ENCODE results near the gene SAPCD2.

SAPCD2 gene

DNA sequence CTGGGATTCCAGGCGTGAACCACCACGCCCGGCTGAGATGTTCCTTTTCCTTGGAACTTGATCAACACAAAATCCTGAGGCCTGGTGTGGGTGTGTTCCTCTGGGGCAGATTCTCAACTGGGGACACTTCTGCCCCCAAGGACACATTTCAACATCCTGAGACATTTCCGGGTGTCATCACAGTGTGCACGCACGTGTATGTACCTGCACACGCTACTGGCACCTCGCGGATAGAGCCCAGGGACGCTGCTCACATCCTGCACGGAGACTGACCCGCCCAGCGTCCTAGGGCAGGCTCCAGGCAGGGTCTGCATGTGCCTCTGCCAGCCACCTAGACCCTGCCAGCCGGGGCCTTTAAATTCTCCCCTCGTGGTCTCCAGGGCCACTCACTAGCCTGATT, 8.0 kb downstream of the SAPCD2 start:
- no peak for DNase-seq (ENCODE audit: low read depth, low spot score)
- WGBS (ENCODE audit: insufficient coverage, insufficient read length) = no CpG with 5 or more reads among the region's 15 CpGs
- peaks cover 6% of the 10 kb centered on the region; the same call in 1 of the 2 replicates for H3K36me3 ChIP-seq (ENCODE audit: control insufficient read depth, insufficient read depth, low read length)
- no peak overlapping the region for H3K27ac ChIP-seq (ENCODE audit: low read length)
- no peak overlapping the region for H3K4me3 ChIP-seq (ENCODE audit: low read length)
- no peaks in the 10 kb centered on the region for H3K9me3 ChIP-seq (ENCODE audit: control insufficient read depth, insufficient read depth, low read length)
- H3K4me1 ChIP-seq (ENCODE audit: control insufficient read depth, insufficient read depth, low read length) = peaks cover 2% of the 10 kb centered on the region; the same call in 1 of the 2 replicates
- no peaks in the 10 kb centered on the region for H3K27me3 ChIP-seq (ENCODE audit: control insufficient read depth, insufficient read depth, low read length)

DNA sequence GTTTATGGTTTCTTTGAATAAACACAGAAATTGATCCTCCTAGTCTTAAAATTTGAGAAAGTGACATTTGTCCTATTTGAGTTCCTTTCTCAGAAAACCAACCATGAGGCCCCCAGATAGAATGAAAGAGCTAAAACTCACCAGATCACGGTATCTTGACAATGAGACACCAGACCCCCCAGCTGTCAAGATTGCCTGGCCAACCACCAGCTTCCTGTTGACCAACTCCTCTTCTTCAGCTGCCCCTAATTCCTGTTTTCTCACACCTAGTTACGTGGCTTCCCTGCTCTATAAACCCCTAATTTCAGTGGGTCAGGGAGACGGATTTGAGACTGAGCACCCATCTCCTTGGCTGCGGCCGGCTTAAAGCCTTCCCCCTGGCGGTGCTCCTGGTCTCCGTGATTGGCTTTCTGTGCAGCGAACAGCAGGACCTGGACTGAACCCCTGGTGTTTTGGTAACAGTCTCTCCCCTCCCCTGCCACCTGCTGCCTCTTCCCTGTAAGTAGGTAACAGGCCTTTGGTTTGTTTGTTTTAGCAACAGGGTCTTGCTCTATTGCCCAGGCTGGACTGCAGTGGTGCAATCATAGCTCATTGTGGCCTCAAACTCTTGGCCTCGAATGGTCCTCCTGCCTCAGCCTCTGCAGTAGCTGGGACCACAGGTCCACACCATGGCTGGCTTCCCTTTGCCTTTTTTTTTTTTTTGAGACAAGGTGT, 11.7 kb downstream of the SAPCD2 start:
- no peak overlapping the region for H3K4me3 ChIP-seq (ENCODE audit: low read length)
- no peaks in the 10 kb centered on the region for H3K9me3 ChIP-seq (ENCODE audit: control insufficient read depth, insufficient read depth, low read length)
- no peaks in the 10 kb centered on the region; the same call in 1 of the 2 replicates for H3K27me3 ChIP-seq (ENCODE audit: control insufficient read depth, insufficient read depth, low read length)
- WGBS (ENCODE audit: insufficient coverage, insufficient read length) = no CpG with 5 or more reads among the region's 9 CpGs
- H3K36me3 ChIP-seq (ENCODE audit: control insufficient read depth, insufficient read depth, low read length) = no peaks in the 10 kb centered on the region
- peaks cover 2% of the 10 kb centered on the region; the same call in 1 of the 2 replicates for H3K4me1 ChIP-seq (ENCODE audit: control insufficient read depth, insufficient read depth, low read length)
- DNase-seq (ENCODE audit: low read depth, low spot score) = no peak
- H3K27ac ChIP-seq (ENCODE audit: low read length) = no peak overlapping the region

DNA sequence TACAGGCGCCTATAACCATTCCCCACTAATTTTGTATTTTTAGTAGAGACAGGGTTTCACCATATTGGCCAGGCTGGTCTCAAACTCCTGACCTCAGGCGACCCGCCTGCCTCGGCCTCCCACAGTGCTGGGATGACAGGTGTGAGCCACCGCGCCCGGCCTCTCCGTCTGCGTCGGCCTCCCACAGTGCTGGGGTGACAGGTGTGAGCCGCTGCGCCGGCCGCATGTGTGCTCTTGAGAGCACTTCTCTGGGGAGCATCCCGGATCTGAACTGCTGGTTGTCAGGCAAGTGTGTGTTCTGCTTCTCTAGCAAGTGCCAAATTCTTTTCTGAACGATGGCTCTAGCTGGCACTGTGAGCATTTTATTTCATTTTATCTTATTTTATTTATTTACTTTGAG, 12.8 kb downstream of the SAPCD2 start:
- H3K4me1 ChIP-seq (ENCODE audit: control insufficient read depth, insufficient read depth, low read length) = peaks cover 2% of the 10 kb centered on the region; the same call in 1 of the 2 replicates
- H3K27me3 ChIP-seq (ENCODE audit: control insufficient read depth, insufficient read depth, low read length) = no peaks in the 10 kb centered on the region; the same call in 1 of the 2 replicates
- H3K4me3 ChIP-seq (ENCODE audit: low read length) = no peak overlapping the region
- no peak overlapping the region for H3K27ac ChIP-seq (ENCODE audit: low read length)
- no peak for DNase-seq (ENCODE audit: low read depth, low spot score)
- WGBS (ENCODE audit: insufficient coverage, insufficient read length) = no CpG with 5 or more reads among the region's 16 CpGs
- H3K9me3 ChIP-seq (ENCODE audit: control insufficient read depth, insufficient read depth, low read length) = no peaks in the 10 kb centered on the region
- no peaks in the 10 kb centered on the region for H3K36me3 ChIP-seq (ENCODE audit: control insufficient read depth, insufficient read depth, low read length)

DNA sequence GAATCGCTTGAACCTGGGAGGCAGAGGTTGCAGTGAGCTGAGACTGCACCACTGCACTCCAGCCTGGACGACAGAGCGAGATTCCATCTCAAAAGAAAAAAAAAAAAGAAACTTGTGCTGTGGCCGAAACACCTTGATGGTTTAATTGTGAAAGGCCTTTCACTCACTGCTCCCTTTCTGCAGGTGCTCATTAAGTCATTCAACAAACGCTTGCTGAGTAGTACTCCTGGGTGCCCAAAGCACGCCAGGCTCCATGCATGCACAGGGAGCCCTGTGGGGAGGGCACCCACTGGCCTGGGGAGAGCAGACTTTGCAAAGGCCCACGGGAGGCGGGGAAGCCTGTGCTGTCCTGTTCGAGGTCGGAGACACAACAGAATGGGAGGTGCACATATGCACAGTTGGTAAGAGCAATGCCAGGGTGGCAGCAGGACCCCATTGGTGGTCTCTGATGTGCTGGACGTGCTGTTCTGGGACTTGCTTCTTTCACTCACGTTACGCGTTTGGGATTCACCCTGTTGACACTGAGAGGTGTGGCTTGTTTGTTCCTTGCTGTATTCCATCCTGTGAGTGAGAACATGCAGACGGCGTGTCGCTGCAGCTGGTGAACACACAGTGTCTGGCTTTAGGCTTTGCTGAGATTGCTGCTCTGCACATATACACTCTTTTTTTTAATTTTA, 13.5 kb downstream of the SAPCD2 start:
- no peaks in the 10 kb centered on the region for H3K36me3 ChIP-seq (ENCODE audit: control insufficient read depth, insufficient read depth, low read length)
- H3K4me3 ChIP-seq (ENCODE audit: low read length) = no peak overlapping the region
- no peak for DNase-seq (ENCODE audit: low read depth, low spot score)
- H3K27ac ChIP-seq (ENCODE audit: low read length) = no peak overlapping the region
- no peaks in the 10 kb centered on the region for H3K9me3 ChIP-seq (ENCODE audit: control insufficient read depth, insufficient read depth, low read length)
- H3K4me1 ChIP-seq (ENCODE audit: control insufficient read depth, insufficient read depth, low read length) = peaks cover 2% of the 10 kb centered on the region; the same call in 1 of the 2 replicates
- WGBS (ENCODE audit: insufficient coverage, insufficient read length) = no CpG with 5 or more reads among the region's 17 CpGs
- no peaks in the 10 kb centered on the region; the same call in 1 of the 2 replicates for H3K27me3 ChIP-seq (ENCODE audit: control insufficient read depth, insufficient read depth, low read length)

DNA sequence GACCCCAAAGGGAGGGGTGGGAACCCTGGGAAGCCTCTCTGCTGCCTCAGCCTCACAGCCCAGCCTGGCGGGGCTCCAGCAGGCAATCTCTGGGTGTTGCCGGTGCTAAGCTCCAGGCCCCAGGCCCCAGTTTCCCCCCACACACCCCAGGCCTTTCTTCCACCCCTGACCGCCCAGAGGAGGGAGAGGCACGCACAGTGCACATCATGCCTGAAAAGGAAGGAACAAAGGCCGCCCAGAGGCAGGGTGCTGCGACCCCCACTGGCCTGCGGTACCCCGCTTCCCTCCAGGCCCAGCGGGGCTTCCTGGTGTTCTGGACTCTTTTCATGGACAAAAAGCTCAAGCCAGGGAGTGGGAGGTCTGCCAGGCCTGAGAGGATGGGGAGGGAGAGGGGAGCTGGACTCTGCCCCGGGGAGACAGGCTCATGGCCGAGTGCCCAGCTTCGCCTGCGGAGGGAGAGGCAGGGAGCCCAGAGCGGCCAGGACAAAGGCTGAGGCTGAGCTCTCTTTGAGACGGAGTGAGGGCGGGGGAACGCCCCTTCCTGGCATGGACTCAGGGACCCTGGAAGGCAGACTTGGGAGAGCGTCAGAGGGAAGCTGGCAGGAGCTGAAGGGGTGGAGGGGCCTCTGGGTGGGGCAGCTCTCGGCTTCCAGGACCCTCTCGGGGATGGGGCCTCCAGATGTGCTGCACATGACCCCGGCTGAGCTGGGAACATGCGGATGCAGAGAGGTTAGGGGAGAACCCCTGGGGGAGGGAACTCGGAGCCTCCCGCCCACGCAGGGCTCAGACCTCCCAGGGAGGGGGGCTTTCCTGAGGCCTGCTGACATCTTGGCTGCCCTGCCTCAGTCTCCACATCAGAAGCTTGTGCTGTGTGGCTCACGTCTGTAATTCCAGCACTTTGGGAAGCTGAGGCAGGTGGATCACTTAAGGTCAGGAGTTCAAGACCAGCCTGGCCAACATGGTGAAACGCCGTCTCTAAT, 14.7 kb downstream of the SAPCD2 start:
- H3K27me3 ChIP-seq (ENCODE audit: control insufficient read depth, insufficient read depth, low read length) = no peaks in the 10 kb centered on the region; the same call in 1 of the 2 replicates

DNA sequence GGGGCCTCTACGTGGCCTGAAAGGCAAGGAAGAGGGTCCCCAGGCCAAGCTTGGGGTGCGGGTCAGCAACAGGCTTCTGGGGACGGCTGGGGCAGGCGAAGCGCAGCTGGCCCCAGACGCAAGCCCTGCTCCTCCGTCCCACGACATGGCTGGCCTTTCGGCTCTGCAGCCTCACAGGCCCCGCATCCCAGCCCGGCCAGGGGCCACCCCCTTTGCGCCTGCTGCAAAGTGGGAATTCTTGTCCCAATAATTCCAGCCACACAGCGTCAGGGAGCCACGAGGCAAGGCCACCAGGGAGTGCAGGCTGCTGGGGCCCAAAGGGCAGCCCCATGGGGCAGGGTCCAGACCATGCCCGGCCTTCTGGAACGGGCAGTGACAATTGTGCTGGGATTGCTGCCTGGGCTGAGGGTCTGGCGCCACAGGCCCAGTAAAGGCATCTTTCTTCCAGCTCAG, 15.4 kb downstream of the SAPCD2 start:
- H3K36me3 ChIP-seq (ENCODE audit: control insufficient read depth, insufficient read depth, low read length) = no peaks in the 10 kb centered on the region
- DNase-seq (ENCODE audit: low read depth, low spot score) = no peak
- H3K27ac ChIP-seq (ENCODE audit: low read length) = no peak overlapping the region
- no peaks in the 10 kb centered on the region for H3K9me3 ChIP-seq (ENCODE audit: control insufficient read depth, insufficient read depth, low read length)
- peaks cover under 1% of the 10 kb centered on the region; the same call in 1 of the 2 replicates for H3K27me3 ChIP-seq (ENCODE audit: control insufficient read depth, insufficient read depth, low read length)
- WGBS (ENCODE audit: insufficient coverage, insufficient read length) = no CpG with 5 or more reads among the region's 17 CpGs
- no peak overlapping the region for H3K4me3 ChIP-seq (ENCODE audit: low read length)
- peaks cover 2% of the 10 kb centered on the region; the same call in 1 of the 2 replicates for H3K4me1 ChIP-seq (ENCODE audit: control insufficient read depth, insufficient read depth, low read length)

More for the DNA sequence above, 14.7 kb downstream of the SAPCD2 start:
- no peak overlapping the region for H3K27ac ChIP-seq (ENCODE audit: low read length)
- no peaks in the 10 kb centered on the region for H3K9me3 ChIP-seq (ENCODE audit: control insufficient read depth, insufficient read depth, low read length)
- WGBS (ENCODE audit: insufficient coverage, insufficient read length) = no CpG with 5 or more reads among the region's 28 CpGs
- H3K36me3 ChIP-seq (ENCODE audit: control insufficient read depth, insufficient read depth, low read length) = no peaks in the 10 kb centered on the region
- DNase-seq (ENCODE audit: low read depth, low spot score) = no peak
- no peak overlapping the region for H3K4me3 ChIP-seq (ENCODE audit: low read length)
- H3K4me1 ChIP-seq (ENCODE audit: control insufficient read depth, insufficient read depth, low read length) = peaks cover 2% of the 10 kb centered on the region; the same call in 1 of the 2 replicates

DNA sequence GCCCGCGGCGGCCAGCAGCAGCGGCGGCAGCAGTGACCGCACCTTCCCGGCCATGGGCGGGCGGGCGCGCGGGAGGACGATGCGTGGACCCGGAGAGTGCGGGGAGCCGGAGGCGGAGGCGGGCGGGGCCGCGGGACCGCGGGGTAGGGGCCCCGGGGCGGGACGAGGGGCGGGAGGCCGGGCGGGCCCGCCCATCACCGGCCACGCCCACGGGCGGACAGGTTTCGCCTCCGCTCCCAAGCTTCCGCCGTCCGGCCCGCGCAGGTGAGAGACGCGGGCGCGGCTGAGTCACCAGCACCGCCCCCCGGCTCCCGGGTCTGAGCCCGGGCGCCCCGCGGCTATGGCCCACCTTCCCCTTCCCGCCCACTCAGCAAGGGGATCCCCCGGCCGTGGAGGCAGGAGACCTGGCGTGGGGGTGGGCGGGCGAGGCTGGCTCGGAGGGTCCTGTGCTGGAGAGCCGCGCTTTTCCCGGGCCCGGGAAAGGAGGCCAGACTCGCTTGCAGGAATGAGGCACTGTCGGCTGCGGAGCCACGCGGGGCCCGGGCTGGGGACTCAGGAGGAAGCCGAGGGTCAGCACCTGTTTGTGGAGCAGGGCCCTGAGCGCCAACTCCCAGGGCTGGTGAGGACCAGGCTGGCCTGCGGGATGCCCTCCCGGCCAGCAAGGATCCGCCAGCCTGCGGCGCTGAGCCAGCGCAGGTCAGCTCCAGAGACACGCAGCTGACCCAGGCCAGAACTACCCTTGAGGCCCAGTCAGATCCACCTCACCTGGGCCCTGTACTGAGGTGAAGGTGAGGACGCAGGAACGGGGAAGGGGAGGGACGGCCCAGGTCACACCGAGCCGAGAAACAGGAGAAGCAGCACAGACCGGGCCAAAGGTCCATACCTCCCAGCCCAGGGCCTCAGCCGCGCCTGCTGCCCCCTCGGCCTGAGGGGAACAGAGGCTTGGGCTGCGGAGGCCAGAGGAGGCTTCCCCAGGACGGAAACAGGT, 16.1 kb downstream of the SAPCD2 start, which contains the start of gene ENTPD2:
ENTPD2 (minus strand) TSS at position 118 of the 988 bp plus-strand sequence; CDS start at position 54, 64 bp downstream.
- Histone ChIP-seq H3K27ac (ENCODE audit: low read length) (no peak within 1 kb of the TSS), H3K27me3 (ENCODE audit: control insufficient read depth, insufficient read depth, low read length) (peaks cover 6% of the 10 kb centered on the region; the same call in 1 of the 2 replicates), H3K36me3 (ENCODE audit: control insufficient read depth, insufficient read depth, low read length) (no peaks in the 10 kb centered on the region), H3K9me3 (ENCODE audit: control insufficient read depth, insufficient read depth, low read length) (no peaks in the 10 kb centered on the region), H3K4me3 (ENCODE audit: low read length) (peak within 1 kb of the TSS; percentile 61; the same call in 1 of the 2 replicates), H3K4me1 (ENCODE audit: control insufficient read depth, insufficient read depth, low read length) (peaks cover 3% of the 10 kb centered on the region; the same call in 1 of the 2 replicates)
- no CpG with 5 or more reads among the region's 90 CpGs for WGBS (ENCODE audit: insufficient coverage, insufficient read length)
- DNase-seq (ENCODE audit: low read depth, low spot score) = no peak

DNA sequence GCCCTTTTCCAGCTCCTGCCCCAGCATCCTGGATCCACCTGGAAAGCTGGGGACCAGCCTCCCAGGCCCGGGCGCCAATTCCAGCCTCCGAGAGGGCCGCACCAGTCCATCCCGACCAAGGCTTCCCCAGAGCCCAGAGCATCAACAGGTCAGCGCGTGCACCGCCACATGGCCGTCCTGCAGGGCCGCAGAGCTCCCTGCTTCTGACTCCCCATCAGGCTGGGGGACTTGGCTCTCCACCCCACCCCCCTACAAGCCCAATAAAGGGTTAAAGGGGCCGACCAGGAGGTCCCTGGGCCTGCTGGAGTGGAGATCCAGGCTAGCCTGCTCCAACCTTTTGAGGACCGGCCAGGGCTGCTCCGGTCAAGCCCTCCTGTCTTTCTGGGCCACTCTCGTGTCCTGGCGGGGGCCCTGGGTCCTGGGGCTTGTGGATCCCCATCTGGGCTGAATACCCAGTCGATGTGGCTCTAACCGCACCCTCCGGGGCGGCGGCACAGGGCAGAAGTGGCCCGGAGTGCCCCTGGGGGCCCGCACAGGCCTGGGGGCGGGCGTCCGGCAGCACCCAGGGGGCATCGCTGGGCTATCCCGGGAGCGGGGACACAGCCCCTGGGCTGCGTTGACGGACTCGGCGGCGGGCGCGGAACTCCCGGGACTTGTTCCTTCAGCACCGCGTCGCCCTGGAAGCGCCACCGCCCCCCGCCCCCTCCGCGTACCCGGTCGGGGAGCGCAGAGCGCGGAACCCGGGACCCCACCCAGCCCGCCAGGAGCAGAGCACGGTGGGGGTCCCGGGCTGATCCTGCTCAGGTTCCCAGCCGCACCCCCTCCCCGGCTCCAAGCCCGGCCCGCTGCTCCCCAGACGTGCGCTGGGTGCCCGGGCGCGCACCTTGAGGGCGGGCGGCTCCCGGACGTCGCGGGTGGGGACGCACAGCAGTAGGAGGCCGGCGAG, 17.1 kb downstream of the SAPCD2 start:
- H3K4me1 ChIP-seq (ENCODE audit: control insufficient read depth, insufficient read depth, low read length) = peaks cover 5% of the 10 kb centered on the region; the same call in 1 of the 2 replicates
- peak overlapping the region; percentile 61; the same call in 1 of the 2 replicates for H3K4me3 ChIP-seq (ENCODE audit: low read length)
- peaks cover 8% of the 10 kb centered on the region; the same call in 1 of the 2 replicates for H3K27me3 ChIP-seq (ENCODE audit: control insufficient read depth, insufficient read depth, low read length)
- no peaks in the 10 kb centered on the region for H3K9me3 ChIP-seq (ENCODE audit: control insufficient read depth, insufficient read depth, low read length)
- H3K36me3 ChIP-seq (ENCODE audit: control insufficient read depth, insufficient read depth, low read length) = no peaks in the 10 kb centered on the region
- WGBS (ENCODE audit: insufficient coverage, insufficient read length) = no CpG with 5 or more reads among the region's 71 CpGs
- DNase-seq (ENCODE audit: low read depth, low spot score) = no peak
- no peak overlapping the region for H3K27ac ChIP-seq (ENCODE audit: low read length)
